Mesenchymal stem cell (in vitro differentiated cells and primary cell): ENCODE results near the gene NPIPA8. TPM values are rescaled to one million over a fixed set of nuclear protein-coding genes. Genes with fewer than 3 reads are reported as not detected.
"Not testable (repeated sequence)": the region's sequence is repeated elsewhere in the genome, so short reads cannot be mapped to it uniquely, and the experiment has no call there.

Experiments used
- DNase-seq: peaks from one replicate; pipeline ENCODE4 v3.0.0-alpha.2; 2013
- H2AFZ ChIP-seq: one replicate; pipeline ENCODE4 v1.6.1; 2013; ENCODE audit warnings: low read depth, mild to moderate bottlenecking, control low read depth, inconsistent platforms, low read length, moderate library complexity
- H2AK5ac ChIP-seq: 2 replicates; pipeline ENCODE4 v1.6.1; 2013; ENCODE audit warnings: low read length, moderate library complexity, mild to moderate bottlenecking, inconsistent platforms; ENCODE audit not compliant: severe bottlenecking
- H2BK120ac ChIP-seq: one replicate; pipeline ENCODE4 v1.6.1; 2013; ENCODE audit warnings: low read depth, mild to moderate bottlenecking, inconsistent platforms, low read length, moderate library complexity
- H2BK12ac ChIP-seq, 2 experiments: one replicate each; pipeline ENCODE4 v1.6.1; 2013; ENCODE audit warnings: inconsistent platforms in 2 of 2, low read length in 2 of 2, mild to moderate bottlenecking in 2 of 2, moderate library complexity in 2 of 2, control low read depth in 1 of 2
- H2BK15ac ChIP-seq: one replicate; pipeline ENCODE4 v1.6.1; 2013; ENCODE audit warnings: mild to moderate bottlenecking, low read depth, inconsistent platforms; ENCODE audit not compliant: poor library complexity, severe bottlenecking
- H2BK5ac ChIP-seq: 2 replicates; pipeline ENCODE4 v1.6.1; 2013; ENCODE audit warnings: low read depth, mild to moderate bottlenecking, low read length, control low read depth, inconsistent platforms; ENCODE audit not compliant: poor library complexity, severe bottlenecking
- H3K14ac ChIP-seq, 2 experiments: one replicate each; pipeline ENCODE4 v1.6.1; 2013; ENCODE audit warnings: inconsistent platforms in 2 of 2, low read length in 2 of 2, control low read depth in 1 of 2, mild to moderate bottlenecking in 1 of 2, moderate library complexity in 1 of 2
- H3K18ac ChIP-seq, 2 experiments: one replicate each; pipeline ENCODE4 v1.6.1; 2013; ENCODE audit warnings: inconsistent platforms in 2 of 2, low read length in 2 of 2, control low read depth in 1 of 2, low read depth in 1 of 2, mild to moderate bottlenecking in 1 of 2
- H3K23ac ChIP-seq, 2 experiments: one replicate each; pipeline ENCODE4 v1.6.1; 2013; ENCODE audit warnings: inconsistent platforms in 2 of 2, low read length in 2 of 2, mild to moderate bottlenecking in 2 of 2, moderate library complexity in 2 of 2, control low read depth in 1 of 2
- H3K27ac ChIP-seq: 2 replicates; pipeline ENCODE4 v1.5.1; 2013; ENCODE audit warnings: mild to moderate bottlenecking, moderate library complexity, low read length, control low read depth, inconsistent platforms; ENCODE audit not compliant: poor library complexity, severe bottlenecking
- H3K27me3 ChIP-seq, 2 experiments: 2 replicates each; pipeline versions ENCODE4 v1.6.1 to v1.7.0; 2013; ENCODE audit warnings: low read length in 2 of 2, mild to moderate bottlenecking in 2 of 2, moderate library complexity in 2 of 2, control low read depth in 1 of 2, inconsistent platforms in 1 of 2; ENCODE audit not compliant: control insufficient read depth in 1 of 2, insufficient read depth in 1 of 2
- H3K36me3 ChIP-seq, 2 experiments: 2 replicates each; pipeline versions ENCODE4 v1.6.1 to v1.7.0; 2013; ENCODE audit warnings: low read length in 2 of 2, control low read depth in 1 of 2, inconsistent platforms in 1 of 2, low read depth in 1 of 2, mild to moderate bottlenecking in 1 of 2; ENCODE audit not compliant: insufficient read depth in 2 of 2, control insufficient read depth in 1 of 2
- H3K4ac ChIP-seq, 2 experiments: one replicate each; pipeline ENCODE4 v1.6.1; 2013; ENCODE audit warnings: inconsistent platforms in 2 of 2, low read length in 2 of 2, mild to moderate bottlenecking in 2 of 2, moderate library complexity in 2 of 2, control low read depth in 1 of 2, low read depth in 1 of 2
- H3K4me1 ChIP-seq: 2 replicates; pipeline ENCODE4 v1.6.1; 2013; ENCODE audit warnings: low read depth, low read length, control low read depth; ENCODE audit not compliant: control insufficient read depth, insufficient read depth
- H3K4me2 ChIP-seq: 2 replicates; pipeline ENCODE4 v1.6.1; 2013; ENCODE audit warnings: low read length, mild to moderate bottlenecking, inconsistent platforms; ENCODE audit not compliant: poor library complexity, severe bottlenecking
- H3K4me3 ChIP-seq, 2 experiments: 2 replicates each; pipeline versions ENCODE4 v1.5.1 to v1.7.0; 2013; ENCODE audit warnings: low read length in 2 of 2, mild to moderate bottlenecking in 2 of 2, control low read depth in 1 of 2, low read depth in 1 of 2; ENCODE audit not compliant: insufficient read depth in 1 of 2
- H3K79me1 ChIP-seq: replicated peaks from 2 replicates; pipeline ENCODE4 v1.6.1; 2013; ENCODE audit warnings: mild to moderate bottlenecking, control low read depth, low read length, inconsistent platforms; ENCODE audit not compliant: poor library complexity, severe bottlenecking
- H3K9ac ChIP-seq: 2 replicates; pipeline ENCODE4 v1.7.0; 2013; ENCODE audit warnings: mild to moderate bottlenecking, low read length, moderate library complexity
- H3K9me3 ChIP-seq: 2 replicates; pipeline ENCODE4 v1.7.0; 2013; ENCODE audit warnings: mild to moderate bottlenecking, low read length; ENCODE audit not compliant: control insufficient read depth
- H4K8ac ChIP-seq: one replicate; pipeline ENCODE4 v1.6.1; 2013; ENCODE audit warnings: inconsistent platforms, mild to moderate bottlenecking, low read length, moderate library complexity
- H4K91ac ChIP-seq: one replicate; pipeline ENCODE4 v1.6.1; 2013; ENCODE audit warnings: mild to moderate bottlenecking, low read length, inconsistent platforms
- WGBS: methylation state at CpG from one replicate; pipeline ENCODE4 v1.1.7; 2013; ENCODE audit warnings: mixed read lengths; 5-methylcytosine and 5-hydroxymethylcytosine counted together
- small RNA-seq: library from polyadenylated mRNA; stranded (forward); fragments of <200 nt; extraction: miRNeasy Mini kit (QIAGEN cat#:217004); gene quantifications from one replicate; pipeline ENCODE3, GENCODE V24; 2013; ENCODE audit warnings: low read depth

The NPIPA8 gene

DNA sequence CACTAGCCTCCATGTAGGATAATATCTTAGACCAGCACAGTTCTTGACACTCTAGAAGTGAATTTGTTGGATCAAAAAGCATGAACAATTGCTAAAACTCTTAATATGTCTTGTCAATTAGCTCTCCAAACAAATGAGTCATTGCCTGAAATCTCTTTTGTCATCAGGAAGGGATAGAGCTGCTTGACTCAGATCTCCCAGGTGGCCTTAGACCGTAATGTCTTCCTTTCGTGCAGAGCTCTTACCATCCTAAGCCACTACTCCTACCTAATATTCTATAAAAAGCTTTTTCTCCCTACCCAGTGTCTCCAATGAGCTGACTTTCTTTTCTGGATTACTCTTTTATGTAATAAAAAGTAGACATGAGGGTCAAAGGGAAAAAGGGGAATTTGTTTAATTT, 66.4 kb downstream of the NPIPA8 start:
- no CpG with 5 or more reads among the region's 2 CpGs for WGBS
- not testable (repeated sequence) for H2BK120ac ChIP-seq

More for the DNA sequence above, 66.4 kb downstream of the NPIPA8 start:
- H3K4ac ChIP-seq, H3K27ac ChIP-seq, H3K79me1 ChIP-seq, H3K9me3 ChIP-seq, H3K4me3 ChIP-seq, H4K91ac ChIP-seq, H2AFZ ChIP-seq, H4K8ac ChIP-seq, H3K27me3 ChIP-seq, H3K18ac ChIP-seq, H3K9ac ChIP-seq, H2AK5ac ChIP-seq, H2BK12ac ChIP-seq, H3K23ac ChIP-seq, H2BK15ac ChIP-seq, DNase-seq, H3K36me3 ChIP-seq, H3K14ac ChIP-seq, H2BK5ac ChIP-seq, H3K4me1 ChIP-seq, H3K4me2 ChIP-seq: not testable (repeated sequence)

Small RNA genes lying within 50 kb of the gene (small RNA-seq; reads per million reads assigned to genes)
- gene AC126755.6 (not detected), gene MIR6511A4 (not detected), gene MIR6770-3 (not detected)
